Thymus (tissue), 2 donors: ENCODE measurements around the gene FGF7. TPM values are rescaled to one million over a fixed set of nuclear protein-coding genes. Genes with fewer than 3 reads are reported as not detected.

Experiments
- polyA plus RNA-seq: library from polyadenylated mRNA; stranded (reverse); fragments of 200-250 nt; gene quantifications from one replicate; pipeline ENCODE4 v1.2.3, GENCODE V29; 2013
- total RNA-seq: library from RNA; stranded (reverse); fragments of 120-200 nt; gene quantifications from one replicate; pipeline ENCODE4 v1.2.4, GENCODE V29; 2013
- donor health status: healthy.

The FGF7 gene
- total and polyA plus RNA-seq, 2 donors: 2.1 to 5.0 TPM

Other genes starting within 250 kb of the FGF7 start
- gene FAM227B, start 197.6 kb downstream of the FGF7 start, total RNA-seq: 11.7 TPM
- gene FAM227B, start 197.6 kb downstream of the FGF7 start, polyA plus RNA-seq: 13.4 TPM
- gene DTWD1, start 197.8 kb downstream of the FGF7 start, total RNA-seq: 21.9 TPM
- gene DTWD1, start 197.8 kb downstream of the FGF7 start, polyA plus RNA-seq: 30.4 TPM